CD4-positive, alpha-beta T cell treated with Interferon gamma for 1 hour (primary cell): Measurements from ENCODE around the gene ZNF195.
A peak's percentile ranks its signal among the peaks of the same experiment; 100 is the strongest.
"Not testable (repeated sequence)": the region's sequence is repeated elsewhere in the genome, so short reads cannot be mapped to it uniquely, and the experiment has no call there.

Experiments
- DNase-seq: peaks from one replicate; pipeline ENCODE4 v3.0.0-alpha.2; 2020

The ZNF195 gene

GRCh38 chr11:3346587-3346986 lies 32.4 kb downstream of the ZNF195 start:
- DNase-seq, result no peak

GRCh38 chr11:3345736-3346135 lies 33.2 kb downstream of the ZNF195 start:
- no peak for DNase-seq

GRCh38 chr11:3344327-3345174 lies 34.4 kb downstream of the ZNF195 start:
- DNase-seq, result no peak

DNA sequence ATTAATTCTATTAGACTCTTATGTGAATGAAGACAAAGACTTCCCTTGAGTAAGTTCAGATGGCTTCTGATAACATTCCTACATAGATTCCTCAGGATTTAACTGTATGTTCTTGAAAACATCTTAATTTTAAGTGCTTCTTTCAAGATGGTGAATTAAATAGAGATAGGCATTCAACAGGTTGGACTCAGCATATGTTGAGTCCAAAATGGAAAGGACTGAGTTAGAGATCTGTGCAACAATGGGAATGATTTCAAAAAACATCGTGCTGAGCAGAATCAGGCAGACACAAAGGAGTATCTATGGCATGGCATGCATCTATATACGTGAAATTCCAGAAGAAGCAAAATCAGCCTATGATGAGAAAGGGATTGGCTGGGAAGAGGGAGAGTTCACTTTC lies 36.2 kb downstream of the ZNF195 start:
- DNase-seq, result no peak

DNA sequence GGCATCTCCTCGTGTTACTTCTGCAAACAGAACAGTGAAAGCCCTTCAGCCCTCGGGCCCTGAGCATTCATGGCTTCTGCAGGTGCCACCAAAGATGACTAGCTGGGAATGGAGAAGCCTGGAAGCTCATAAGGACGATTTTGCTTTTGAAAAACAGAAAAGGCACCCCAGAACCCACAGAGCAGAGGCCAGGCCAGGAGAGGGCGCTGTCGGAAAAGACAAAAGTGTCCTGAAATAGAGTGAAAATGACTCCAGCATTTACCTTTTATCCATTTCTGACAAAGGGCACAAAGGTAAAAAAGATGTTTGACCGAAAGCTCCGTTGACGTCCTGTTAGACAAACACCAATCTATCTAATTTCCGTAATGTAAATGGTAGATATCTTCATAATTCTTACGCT lies 37.6 kb downstream of the ZNF195 start:
- DNase-seq, result peak; percentile 11

- DNase-seq, result no peak
Measured at GRCh38 chr11:3340025-3340424, 38.9 kb downstream of the ZNF195 start.

DNA sequence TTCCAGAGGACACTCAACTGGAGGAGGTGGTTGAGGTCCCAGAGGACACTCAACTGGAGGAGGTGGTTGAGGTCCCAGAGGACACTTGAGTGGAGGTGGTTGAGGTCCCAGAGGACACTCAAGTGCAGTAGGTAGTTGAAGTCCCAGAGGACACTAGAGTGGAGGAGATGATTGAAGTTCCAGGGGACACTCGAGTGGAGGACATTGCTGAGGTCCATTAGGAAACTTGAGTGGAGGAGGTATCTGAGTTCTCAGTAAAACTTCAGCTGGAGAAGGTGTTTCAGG lies 39.7 kb downstream of the ZNF195 start:
- no peak for DNase-seq

- no peak for DNase-seq
Measured at GRCh38 chr11:3338569-3339339, 40.2 kb downstream of the ZNF195 start.

DNA sequence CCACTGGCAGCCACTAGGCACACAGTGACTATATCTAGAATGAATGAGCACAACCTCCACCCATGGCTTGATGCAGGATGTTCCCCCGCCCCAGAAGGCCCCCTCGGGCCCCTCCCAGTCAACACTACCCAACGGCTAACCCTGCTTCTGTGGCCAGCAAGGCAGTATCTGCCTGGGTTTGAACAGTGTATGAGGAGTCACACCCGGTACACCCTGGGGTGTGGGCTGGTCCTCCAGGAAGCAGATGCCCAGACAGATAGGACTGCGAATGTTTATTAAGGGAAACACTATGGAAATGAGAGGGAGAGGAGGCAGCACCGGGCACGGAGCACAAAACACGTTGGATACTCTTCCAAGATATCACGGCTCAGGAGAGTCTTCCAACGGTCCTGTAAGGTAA lies 42.5 kb downstream of the ZNF195 start:
- not testable (repeated sequence) for DNase-seq

GRCh38 chr11:3333157-3333556 lies 45.8 kb downstream of the ZNF195 start:
- not testable (repeated sequence) for DNase-seq

GRCh38 chr11:3331078-3331477 lies 47.9 kb downstream of the ZNF195 start:
- DNase-seq, result not testable (repeated sequence)

DNA sequence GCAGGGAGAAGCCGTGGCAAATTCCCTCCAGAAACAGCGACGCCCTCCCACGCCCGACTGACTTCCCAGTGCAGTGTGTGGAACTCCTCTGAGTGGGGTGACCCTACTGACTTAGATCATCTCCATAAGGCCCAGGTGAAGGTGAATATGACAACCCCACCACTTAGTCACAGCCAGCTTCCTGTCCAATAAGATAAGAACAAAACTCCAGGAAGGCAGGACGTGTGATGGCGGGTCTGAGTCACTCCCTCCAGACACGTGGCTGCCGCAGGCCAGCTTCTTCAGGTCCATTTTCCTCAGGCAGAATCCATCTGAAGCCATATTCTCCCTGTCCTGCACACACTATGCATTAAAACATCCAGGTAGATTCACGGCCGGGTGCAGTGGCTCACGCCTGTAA lies 48.9 kb downstream of the ZNF195 start:
- not testable (repeated sequence) for DNase-seq

DNA sequence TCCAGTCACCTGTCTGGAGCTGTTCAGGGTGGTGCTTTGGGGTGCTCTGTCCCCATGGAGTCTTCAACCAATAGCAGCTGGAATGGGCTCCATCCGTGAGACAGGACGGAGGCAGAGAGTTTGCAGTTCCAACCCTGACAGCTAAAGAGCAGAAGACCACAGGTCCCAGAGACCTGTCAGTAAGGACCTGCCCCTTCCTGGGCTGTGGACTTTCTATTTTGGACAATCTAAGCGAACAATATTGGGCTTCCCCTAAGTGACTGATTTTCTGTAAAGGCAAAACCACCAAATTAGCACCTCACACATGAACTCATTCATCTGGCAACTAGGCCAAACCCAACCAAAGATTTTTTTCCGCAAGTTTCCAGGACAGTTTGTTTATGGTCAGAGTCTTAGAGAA lies 50.4 kb downstream of the ZNF195 start:
- DNase-seq, result not testable (repeated sequence)

- not testable (repeated sequence) for DNase-seq
Measured at GRCh38 chr11:3326450-3326849, 52.5 kb downstream of the ZNF195 start.

GRCh38 chr11:3324724-3325123 lies 54.2 kb downstream of the ZNF195 start:
- not testable (repeated sequence) for DNase-seq
